SK-N-SH (cell line): Measurements from ENCODE around the gene RIMS4.

Experiments
- CHD2 ChIP-seq: fragments of 150-350 bp; IDR thresholded peaks from 2 replicates; pipeline ENCODE4 v1.6.1; 2018; ENCODE audit warnings: low read length; ENCODE audit not compliant: partially characterized antibody
- CTCF ChIP-seq: fragments of 200-600 bp; sonication (generic); IDR thresholded peaks from 2 replicates; pipeline ENCODE4 v1.6.1; 2017; ENCODE audit warnings: antibody characterized with exemption, mild to moderate bottlenecking, moderate library complexity
- NFIC ChIP-seq: IDR thresholded peaks from 2 replicates; pipeline ENCODE4 v1.4.0; 2012; ENCODE audit warnings: borderline replicate concordance
- RAD21 ChIP-seq: IDR thresholded peaks from 2 replicates; pipeline ENCODE4 v1.6.1; 2012; ENCODE audit warnings: mild to moderate bottlenecking, low read length

DNA sequence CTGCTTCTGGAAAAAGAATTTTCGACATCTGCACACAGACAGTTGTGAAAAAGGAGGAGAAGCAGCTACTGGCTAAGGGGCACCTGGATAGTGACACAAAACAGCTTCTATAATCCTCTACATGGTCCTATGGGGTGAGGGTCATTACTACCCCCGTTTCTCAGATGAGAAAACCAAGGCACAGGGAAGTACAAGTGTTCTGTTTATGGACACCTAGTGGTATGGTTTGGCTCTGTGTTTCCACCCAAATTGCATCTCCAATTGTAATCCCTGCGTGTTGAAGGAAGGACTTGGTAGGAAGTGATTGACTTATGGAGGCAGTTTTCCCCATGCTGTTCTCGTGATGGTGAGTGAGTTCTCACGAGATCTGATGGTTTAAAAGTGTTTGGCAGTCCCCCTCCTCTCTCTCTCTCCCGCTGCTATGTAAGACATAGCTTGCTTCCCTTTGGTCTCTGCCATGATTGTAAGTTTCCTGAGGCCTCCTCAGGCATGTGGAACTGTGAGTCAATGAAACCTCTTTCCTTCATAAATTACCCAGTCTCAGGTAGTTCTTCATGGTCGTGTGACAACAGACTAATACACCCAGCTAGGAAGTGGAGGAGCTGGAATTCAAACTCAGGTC lies 67.2 kb downstream of the RIMS4 start:
- TF ChIP-seq CTCF (no peak), RAD21 (no peak), CHD2 (no peak), NFIC (no peak)
